ENCODE measurements around the gene RERE.

DNA sequence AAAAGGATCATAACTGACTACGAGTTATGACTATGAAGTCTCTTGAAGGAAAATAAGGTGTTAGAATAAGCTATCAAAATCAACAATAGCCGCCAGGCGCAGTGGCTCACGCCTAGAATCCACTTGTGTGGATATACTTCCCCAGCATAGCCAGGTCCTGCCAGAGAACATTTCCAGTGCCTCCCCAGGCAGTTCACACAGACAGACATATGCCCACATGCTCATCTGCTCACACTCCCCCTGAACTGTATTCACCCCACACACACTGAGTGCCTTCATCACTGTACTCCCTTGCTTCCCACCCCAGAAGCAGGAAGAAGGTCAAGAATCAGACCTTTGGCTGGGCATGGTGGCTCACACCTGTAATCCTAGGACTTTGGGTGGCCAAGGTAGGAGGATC, 6.5 kb downstream of the RERE start:
- TF ChIP-seq EP300 (IDR thresholded peaks at IDR 0.05) (no peak), POLR2AphosphoS5 (IDR thresholded peaks at IDR 0.05) (no peak), POLR2A (IDR thresholded peaks at IDR 0.05) (no peak)
- TF ChIP-seq, protein P1, sequence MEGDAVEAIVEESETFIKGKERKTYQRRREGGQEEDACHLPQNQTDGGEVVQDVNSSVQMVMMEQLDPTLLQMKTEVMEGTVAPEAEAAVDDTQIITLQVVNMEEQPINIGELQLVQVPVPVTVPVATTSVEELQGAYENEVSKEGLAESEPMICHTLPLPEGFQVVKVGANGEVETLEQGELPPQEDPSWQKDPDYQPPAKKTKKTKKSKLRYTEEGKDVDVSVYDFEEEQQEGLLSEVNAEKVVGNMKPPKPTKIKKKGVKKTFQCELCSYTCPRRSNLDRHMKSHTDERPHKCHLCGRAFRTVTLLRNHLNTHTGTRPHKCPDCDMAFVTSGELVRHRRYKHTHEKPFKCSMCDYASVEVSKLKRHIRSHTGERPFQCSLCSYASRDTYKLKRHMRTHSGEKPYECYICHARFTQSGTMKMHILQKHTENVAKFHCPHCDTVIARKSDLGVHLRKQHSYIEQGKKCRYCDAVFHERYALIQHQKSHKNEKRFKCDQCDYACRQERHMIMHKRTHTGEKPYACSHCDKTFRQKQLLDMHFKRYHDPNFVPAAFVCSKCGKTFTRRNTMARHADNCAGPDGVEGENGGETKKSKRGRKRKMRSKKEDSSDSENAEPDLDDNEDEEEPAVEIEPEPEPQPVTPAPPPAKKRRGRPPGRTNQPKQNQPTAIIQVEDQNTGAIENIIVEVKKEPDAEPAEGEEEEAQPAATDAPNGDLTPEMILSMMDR (IDR thresholded peaks at IDR 0.05) = no peak
